ENCODE data around the gene NUP93.
"Not testable (repeated sequence)": the region's sequence is repeated elsewhere in the genome, so short reads cannot be mapped to it uniquely, and the experiment has no call there.

Gene NUP93

DNA sequence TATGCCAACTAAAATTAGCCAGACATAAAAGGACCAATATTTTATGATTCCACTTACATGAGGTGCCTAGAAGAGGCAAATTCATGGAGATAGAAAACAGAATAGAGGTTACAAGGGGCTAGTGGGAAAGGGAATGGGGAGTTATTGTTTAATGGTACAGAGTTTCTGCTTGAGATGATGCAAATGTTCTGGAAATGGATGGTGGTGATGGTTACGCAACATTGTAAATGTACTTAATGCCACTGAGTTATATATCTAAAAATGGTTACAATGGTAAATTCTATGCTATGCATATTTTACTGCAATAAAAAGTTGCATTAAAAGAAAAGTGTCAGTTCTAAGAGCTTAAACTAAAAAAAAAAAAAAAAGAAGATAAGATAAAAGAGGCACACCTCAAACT is 29.7 kb upstream of the NUP93 start:
- Mint-ChIP-seq H3K36me3 (no peaks in the 10 kb centered on the region), H3K4me3 (no peak overlapping the region), H3K27me3 (no peaks in the 10 kb centered on the region), H3K9me3 (no peaks in the 10 kb centered on the region), H3K4me1 (peaks cover 10% of the 10 kb centered on the region), H3K27ac (no peak overlapping the region)

DNA sequence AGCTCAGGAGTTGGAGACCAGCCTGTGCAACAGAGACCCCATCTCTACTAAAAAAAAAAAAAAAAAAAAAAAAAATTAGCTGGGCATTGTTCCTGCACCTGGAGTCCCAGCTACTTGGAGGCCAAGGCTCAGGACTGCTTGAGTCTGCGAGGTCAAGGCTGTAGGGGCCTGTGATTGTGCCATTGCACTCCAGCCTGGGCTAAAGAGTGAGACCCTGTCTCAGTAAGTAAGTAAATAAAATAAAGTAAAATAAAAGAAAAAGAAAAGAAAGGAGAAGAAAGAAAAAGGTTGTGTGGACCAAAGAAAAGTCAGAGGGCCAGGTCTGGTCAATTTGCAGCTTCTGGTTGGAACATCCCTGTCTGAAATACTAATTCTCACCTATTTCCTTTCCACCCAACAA is 29.3 kb upstream of the NUP93 start:
- Mint-ChIP-seq H3K9me3 (no peaks in the 10 kb centered on the region), H3K27me3 (no peaks in the 10 kb centered on the region), H3K27ac (no peak overlapping the region), H3K4me1 (peaks cover 10% of the 10 kb centered on the region), H3K36me3 (no peaks in the 10 kb centered on the region), H3K4me3 (no peak overlapping the region)

DNA sequence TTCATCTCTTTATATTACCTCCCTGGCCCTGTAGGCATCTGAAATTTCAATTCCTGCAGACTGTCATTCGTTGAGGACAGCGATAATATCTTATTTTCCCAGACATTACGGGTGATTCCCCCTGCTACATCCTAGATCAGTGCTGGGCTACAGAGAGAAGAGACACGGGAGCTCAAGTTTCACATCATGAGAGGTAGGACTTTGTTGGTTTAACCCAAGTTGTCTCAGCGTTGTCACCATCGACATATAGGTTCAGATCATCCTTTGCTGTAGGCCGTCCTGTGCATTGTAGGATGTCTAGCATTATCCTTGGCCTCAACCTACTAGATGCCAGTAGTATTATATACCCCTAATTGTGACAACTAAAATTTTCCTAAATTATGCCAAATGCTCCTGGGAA is 28.4 kb upstream of the NUP93 start:
- Mint-ChIP-seq H3K27ac (no peak overlapping the region), H3K27me3 (no peaks in the 10 kb centered on the region), H3K4me3 (no peak overlapping the region), H3K9me3 (no peaks in the 10 kb centered on the region), H3K4me1 (peaks cover 10% of the 10 kb centered on the region), H3K36me3 (no peaks in the 10 kb centered on the region)

DNA sequence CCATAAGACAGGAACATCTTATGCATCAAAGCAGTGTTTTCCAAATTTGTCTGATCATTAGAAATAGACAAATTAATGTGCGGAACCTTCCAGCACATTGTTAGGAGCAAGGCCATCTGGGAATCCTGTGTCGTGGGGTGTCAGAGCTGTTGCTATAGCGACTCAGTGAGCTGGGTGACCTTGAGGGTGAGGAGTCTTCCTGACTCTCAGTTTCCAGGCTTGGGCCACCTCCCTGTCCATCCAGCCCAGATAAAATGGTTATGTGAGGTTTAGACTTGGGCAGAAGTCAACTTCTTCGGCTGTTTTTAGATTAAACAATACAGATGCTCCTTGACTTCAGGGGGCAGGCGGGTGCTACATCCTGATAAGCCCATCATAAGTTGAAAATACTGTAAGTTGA is 27.1 kb upstream of the NUP93 start:
- Mint-ChIP-seq H3K27me3 (no peaks in the 10 kb centered on the region), H3K9me3 (no peaks in the 10 kb centered on the region), H3K4me3 (no peak overlapping the region), H3K4me1 (peaks cover 14% of the 10 kb centered on the region), H3K36me3 (no peaks in the 10 kb centered on the region), H3K27ac (no peak overlapping the region)

DNA sequence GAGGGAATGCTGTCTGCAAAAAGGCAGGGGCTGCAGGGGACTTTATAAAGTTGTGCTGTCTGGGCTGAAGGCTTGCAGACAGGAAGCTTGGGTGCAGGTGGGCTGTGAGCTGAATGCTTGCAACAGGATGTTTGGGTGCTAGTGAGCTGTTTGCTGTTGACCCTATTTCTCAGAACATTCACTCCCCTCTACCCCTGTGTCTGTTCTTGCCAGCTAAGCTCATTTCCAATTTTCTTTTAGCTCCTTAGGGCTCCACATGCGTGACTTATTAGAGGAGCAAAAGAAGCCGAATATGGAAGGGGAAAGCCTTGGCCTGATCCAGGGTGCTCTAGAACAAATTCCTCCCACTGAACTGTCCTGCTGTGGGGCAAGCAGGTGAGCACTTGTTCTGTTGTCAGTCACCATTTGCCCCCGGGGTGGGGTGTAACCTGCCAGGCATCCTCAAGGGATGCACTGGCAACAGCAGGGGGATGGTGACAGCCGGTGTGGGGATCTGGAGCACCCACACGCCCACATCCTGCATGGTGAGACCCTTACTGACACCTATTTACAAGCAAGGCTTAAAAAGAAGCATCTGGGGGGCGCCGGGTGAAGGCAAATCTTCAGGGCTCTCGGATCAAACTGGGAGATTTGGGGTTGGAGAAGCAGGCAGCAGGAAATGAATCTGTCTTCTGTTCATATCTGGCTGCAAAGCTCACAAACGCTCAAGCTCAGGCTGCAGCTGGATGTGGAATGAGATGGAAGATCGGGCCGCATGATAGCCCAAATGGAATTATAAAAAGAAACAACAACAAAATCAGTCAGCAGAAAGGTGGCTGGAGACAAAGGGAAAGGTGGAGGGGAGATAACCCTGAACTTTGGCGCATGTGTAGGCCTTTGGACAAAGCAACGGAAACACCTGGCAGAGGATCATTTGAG is 21.1 kb upstream of the NUP93 start:
- no peaks in the 10 kb centered on the region for H3K9me3 Mint-ChIP-seq
- H3K4me1 Mint-ChIP-seq: peaks cover 39% of the 10 kb centered on the region
- H3K36me3 Mint-ChIP-seq: no peaks in the 10 kb centered on the region
- H3K27ac Mint-ChIP-seq: peak overlapping the region; percentile 53
- no peaks in the 10 kb centered on the region for H3K27me3 Mint-ChIP-seq
- peak overlapping the region; percentile 70 for H3K4me3 Mint-ChIP-seq

DNA sequence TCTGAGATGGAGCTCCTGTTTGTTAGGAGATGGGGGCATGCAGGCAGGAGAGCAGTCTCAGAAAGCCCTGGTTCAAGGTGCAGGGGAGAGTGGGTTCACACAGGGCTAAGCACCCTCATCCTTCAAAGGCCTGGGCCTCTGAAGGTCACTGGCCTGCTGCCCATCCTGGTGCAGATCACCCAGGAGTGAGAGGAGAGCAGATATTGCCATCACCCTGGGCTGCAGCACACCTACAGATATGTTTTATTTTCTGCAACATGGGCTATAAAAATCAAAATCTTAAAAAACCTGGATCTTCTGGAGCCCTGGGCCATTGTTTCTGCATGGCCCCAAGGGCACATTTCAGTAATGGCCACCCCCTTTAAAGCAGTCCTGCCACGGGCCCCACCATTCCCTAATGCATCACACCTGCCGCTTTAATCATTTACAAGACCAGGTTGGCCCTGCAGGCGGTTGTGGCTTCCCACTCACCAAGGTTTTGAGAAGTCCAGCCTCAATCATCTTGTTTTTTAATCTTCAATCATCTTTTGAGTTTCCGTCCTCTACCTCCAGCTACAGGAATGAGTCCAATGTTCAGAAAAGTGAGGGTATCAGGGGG is 20.4 kb upstream of the NUP93 start:
- Mint-ChIP-seq H3K36me3 (no peaks in the 10 kb centered on the region), H3K9me3 (no peaks in the 10 kb centered on the region), H3K27ac (no peak overlapping the region), H3K27me3 (no peaks in the 10 kb centered on the region), H3K4me1 (peaks cover 39% of the 10 kb centered on the region), H3K4me3 (peak overlapping the region; percentile 70)

DNA sequence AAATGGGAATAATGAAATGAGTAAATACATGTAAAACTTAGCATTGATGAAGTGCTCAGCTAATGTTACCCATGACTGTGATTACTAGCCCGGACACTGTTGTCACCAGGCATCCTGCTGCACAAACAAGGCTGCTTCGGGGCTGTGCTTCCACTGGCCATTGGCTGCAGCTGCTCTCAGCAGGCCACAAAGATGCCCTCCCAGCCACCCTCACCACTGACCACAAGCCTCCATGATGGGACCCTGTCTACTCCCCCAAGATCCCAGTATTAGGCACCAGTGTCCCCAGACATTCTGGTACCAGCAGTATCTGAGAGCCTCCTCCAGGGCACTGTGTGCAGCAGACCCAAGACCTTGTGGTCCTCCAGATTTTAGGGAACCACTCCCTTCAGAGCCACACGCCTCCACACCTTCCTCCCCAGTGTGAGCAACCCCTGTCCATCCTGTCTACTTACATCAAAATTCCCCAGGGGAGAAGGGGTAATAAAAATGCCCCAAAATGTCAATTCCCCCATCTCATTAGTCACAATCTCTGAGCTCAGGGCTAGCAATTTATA is 19.7 kb upstream of the NUP93 start:
- Mint-ChIP-seq H3K4me1 (peaks cover 39% of the 10 kb centered on the region), H3K27ac (no peak overlapping the region), H3K4me3 (no peak overlapping the region), H3K9me3 (no peaks in the 10 kb centered on the region), H3K36me3 (no peaks in the 10 kb centered on the region), H3K27me3 (no peaks in the 10 kb centered on the region)

DNA sequence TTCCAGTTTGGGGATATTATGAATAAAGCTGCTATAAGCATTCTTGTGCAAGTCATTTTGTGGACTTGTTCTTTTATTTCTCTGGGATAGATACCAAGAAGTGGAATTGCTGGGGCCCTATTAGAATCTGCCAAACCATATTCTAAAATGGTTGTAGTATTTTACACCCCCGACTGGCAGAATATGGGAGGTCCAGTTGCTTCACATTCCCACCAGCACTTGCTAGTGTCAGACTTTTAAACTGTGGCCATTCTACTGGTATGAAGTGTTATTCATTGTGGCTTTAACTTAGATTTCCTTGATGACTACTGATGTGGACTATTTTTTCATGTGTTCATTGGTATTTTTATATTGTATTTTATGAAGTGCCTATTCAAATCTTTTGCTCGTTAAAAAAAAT is 18.1 kb upstream of the NUP93 start:
- Mint-ChIP-seq H3K27me3 (no peaks in the 10 kb centered on the region), H3K36me3 (no peaks in the 10 kb centered on the region), H3K4me1 (peaks cover 39% of the 10 kb centered on the region), H3K4me3 (no peak overlapping the region), H3K27ac (no peak overlapping the region), H3K9me3 (no peaks in the 10 kb centered on the region)

DNA sequence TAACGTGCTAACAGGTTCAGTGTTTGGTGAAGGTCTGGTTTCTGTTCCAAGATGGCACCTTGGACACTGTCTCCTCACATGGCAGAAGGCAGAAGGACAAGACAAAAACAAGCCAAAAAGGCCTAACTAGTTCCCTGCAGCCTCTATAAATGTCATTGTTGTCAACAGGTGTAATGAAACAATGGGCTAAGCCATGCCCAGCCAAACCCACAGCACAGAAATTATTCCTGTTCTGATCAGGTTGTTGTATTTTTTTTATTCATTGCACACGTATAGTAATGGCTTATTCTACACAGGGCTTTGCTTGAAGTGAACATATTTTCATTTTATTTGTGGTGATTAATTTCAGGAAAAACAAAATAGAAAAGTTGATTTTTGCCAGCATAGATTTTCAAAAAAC is 16.1 kb upstream of the NUP93 start:
- no peaks in the 10 kb centered on the region for H3K27me3 Mint-ChIP-seq
- no peaks in the 10 kb centered on the region for H3K36me3 Mint-ChIP-seq
- H3K4me1 Mint-ChIP-seq: peaks cover 26% of the 10 kb centered on the region
- no peak overlapping the region for H3K27ac Mint-ChIP-seq
- no peaks in the 10 kb centered on the region for H3K9me3 Mint-ChIP-seq
- H3K4me3 Mint-ChIP-seq: no peak overlapping the region

DNA sequence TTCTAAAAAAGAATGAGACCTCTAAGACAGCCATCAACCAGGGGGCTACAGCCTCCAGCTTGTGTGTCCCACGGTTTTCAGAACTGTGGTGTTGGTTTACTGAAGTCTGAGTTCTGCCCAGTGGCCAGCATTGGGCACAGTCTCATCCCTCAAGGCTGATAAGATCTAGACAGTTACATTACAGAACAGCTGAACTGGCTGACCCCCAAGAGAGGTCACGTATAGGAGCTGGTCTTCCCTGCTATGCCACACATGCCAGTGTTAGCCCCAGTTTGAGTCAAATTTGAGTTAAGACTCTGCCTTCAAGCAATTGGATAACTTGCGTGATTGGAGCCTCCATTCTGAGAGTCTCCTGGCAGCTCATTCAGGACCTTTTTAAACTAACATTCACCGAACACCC is 14.8 kb upstream of the NUP93 start:
- Mint-ChIP-seq H3K4me1 (peaks cover 14% of the 10 kb centered on the region), H3K27me3 (no peaks in the 10 kb centered on the region), H3K4me3 (no peak overlapping the region)

DNA sequence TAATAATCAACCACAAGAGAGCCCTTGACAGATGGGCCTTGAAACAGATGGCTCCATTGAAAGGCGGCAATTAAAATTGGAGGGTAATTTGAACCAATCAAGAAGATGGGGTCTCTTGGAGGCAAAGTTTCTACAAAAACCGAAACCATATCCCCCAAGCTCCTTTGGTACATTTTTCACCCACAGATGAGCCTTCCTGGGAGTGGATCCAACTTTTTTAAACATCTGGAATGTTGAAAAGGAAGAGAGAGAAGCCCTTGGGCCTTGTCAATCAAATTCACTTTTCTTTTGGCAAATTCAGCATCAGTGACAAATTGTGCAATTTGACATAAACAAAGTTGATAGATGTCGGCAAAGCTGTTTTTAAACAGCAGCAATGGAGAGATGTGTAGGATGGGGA is 13.2 kb upstream of the NUP93 start:
- Mint-ChIP-seq H3K4me1 (peaks cover 1% of the 10 kb centered on the region), H3K27ac (no peak overlapping the region), H3K4me3 (no peak overlapping the region), H3K27me3 (no peaks in the 10 kb centered on the region), H3K36me3 (no peaks in the 10 kb centered on the region), H3K9me3 (no peaks in the 10 kb centered on the region)

More for the DNA sequence above, 14.8 kb upstream of the NUP93 start:
- Mint-ChIP-seq H3K36me3 (no peaks in the 10 kb centered on the region), H3K27ac (no peak overlapping the region), H3K9me3 (no peaks in the 10 kb centered on the region)

DNA sequence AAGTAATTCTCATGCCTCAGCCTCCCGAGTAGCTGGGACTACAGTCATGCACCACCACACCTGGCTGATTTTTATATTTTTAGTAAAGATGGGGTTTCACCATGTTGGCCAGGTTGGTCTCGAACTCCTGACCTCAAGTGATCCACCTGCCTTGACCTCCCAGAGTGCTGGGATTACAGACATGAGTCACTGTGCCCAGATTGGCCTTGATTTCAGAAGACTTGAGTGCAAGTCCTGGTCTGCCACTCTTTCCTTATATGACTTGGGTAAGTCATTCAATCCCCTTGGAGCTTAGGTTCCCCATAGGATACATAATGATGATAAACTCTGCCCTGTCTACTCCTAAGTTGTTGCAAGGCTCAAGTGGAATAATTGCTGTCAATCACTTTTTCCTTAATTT is 12.4 kb upstream of the NUP93 start:
- H3K4me3 Mint-ChIP-seq, H3K9me3 Mint-ChIP-seq, H3K36me3 Mint-ChIP-seq, H3K27me3 Mint-ChIP-seq, H3K27ac Mint-ChIP-seq, H3K4me1 Mint-ChIP-seq: not testable (repeated sequence)

DNA sequence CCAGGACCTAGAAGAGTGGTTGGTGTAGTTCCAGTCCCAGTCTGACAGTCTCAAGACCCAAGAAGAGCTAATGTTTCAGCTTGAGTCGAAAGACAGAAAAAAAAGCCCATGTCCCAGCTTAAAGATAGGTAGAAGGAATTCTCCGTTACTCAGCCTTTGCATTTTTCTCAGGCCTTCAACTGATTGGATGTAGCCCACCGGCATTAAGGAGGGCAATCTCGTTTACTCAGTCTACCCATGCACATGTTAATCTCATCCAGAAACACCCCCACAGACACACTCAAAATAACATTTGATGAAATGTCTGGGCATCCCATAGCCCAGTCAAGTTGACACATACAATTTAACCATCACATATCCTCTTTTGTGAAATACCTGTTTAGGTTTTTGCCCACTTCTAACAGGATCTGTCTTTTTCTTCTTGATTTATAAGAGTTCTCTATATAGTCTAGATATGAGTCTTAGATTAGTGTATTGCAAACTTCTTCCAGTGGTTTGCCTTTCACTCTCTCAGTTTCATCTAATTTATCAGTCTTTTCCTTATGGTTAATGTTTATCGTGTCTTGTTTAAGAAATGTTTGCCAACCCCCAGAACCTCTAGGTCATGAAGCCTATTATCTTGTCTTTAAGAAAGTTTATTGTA is 7.6 kb upstream of the NUP93 start:
- no peaks in the 10 kb centered on the region for H3K4me1 Mint-ChIP-seq
- H3K36me3 Mint-ChIP-seq: peaks cover 2% of the 10 kb centered on the region
- H3K9me3 Mint-ChIP-seq: no peaks in the 10 kb centered on the region
- no peak overlapping the region for H3K27ac Mint-ChIP-seq
- H3K27me3 Mint-ChIP-seq: no peaks in the 10 kb centered on the region
- no peak overlapping the region for H3K4me3 Mint-ChIP-seq

DNA sequence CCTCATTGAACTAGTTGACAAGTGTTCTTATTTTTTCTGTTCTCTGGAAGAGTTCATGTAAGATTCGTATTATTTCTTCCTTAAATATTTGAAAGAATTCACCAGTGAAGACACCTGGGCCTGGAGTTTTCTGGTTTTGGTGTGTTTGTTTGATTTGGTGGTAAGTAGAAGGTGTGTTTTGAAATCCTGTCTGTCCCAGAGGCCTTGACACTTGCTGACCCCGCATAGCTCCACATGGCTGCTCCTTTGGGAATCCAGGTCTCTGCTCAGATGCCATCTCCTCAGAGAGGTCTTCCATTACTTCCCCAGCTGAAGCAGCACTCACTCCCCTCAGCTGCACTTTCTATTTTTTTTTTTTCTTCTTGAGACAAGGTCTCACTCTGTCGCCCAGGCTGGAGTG is 5.7 kb upstream of the NUP93 start:
- no peak overlapping the region for H3K27ac Mint-ChIP-seq
- peaks cover 2% of the 10 kb centered on the region for H3K36me3 Mint-ChIP-seq
- no peak overlapping the region for H3K4me3 Mint-ChIP-seq
- H3K4me1 Mint-ChIP-seq: peaks cover 12% of the 10 kb centered on the region
- no peaks in the 10 kb centered on the region for H3K27me3 Mint-ChIP-seq
- H3K9me3 Mint-ChIP-seq: no peaks in the 10 kb centered on the region

DNA sequence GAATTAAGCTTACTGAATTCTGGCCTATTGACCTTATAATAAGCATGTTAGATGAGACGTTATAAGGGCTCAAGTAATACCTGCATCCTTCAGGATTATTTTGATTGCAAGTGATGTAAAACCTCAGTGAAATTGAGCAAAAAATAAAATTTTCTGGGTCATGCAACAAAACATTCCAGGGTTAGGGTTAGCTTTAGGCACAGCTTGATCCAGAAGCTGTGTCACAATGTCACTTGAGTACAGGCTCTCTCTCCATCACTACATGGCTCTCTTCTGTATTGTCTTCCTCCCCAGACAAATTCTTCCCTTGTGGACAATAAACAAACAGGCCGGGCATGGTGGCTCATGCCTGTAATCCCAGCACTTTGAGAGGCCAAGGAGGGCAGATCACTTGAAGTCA is 3.6 kb upstream of the NUP93 start:
- H3K9me3 Mint-ChIP-seq: no peaks in the 10 kb centered on the region
- peaks cover 2% of the 10 kb centered on the region for H3K36me3 Mint-ChIP-seq
- H3K27me3 Mint-ChIP-seq: no peaks in the 10 kb centered on the region
- no peak overlapping the region for H3K4me3 Mint-ChIP-seq
- H3K27ac Mint-ChIP-seq: no peak overlapping the region
- peaks cover 22% of the 10 kb centered on the region for H3K4me1 Mint-ChIP-seq

DNA sequence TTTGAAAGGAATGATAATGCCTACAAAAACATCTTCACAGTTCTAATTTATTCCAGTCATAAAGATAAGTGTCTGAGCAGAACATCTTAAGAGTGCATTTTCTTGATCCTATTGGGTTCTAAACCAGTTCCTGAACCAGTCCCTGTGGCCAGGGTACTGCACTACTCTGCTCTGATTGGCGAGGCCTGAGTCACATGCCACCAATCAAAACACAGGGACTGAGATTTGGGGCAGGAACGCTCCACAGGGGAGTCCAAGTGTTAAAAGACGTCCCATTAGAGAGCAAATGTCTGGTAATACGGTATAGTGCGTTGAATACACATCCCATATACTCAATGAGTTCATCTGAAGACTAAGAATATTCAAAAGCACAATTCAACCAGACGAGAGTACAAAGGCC is 3.0 kb upstream of the NUP93 start:
- Mint-ChIP-seq H3K27me3 (no peaks in the 10 kb centered on the region), H3K9me3 (no peaks in the 10 kb centered on the region), H3K4me3 (no peak overlapping the region), H3K36me3 (peaks cover 2% of the 10 kb centered on the region), H3K4me1 (peaks cover 22% of the 10 kb centered on the region), H3K27ac (no peak overlapping the region)

Measured in activated naive CD4-positive, alpha-beta T cell treated with anti-CD3 and anti-CD28 coated beads, Interleukin-2, amount 50 U/mL, for 24 hours (primary cell).